KMS-11 (cell line): ENCODE measurements around the gene DYNLRB1.

Experiments
- H2AFZ ChIP-seq: fragments of 200-600 bp; sonication (generic); 2 replicates; pipeline ENCODE4 v1.6.1; 2016; ENCODE audit warnings: antibody characterized with exemption, mixed run types, low read depth
- H3K27ac ChIP-seq: fragments of 200-600 bp; sonication (generic); 2 replicates; pipeline ENCODE4 v1.6.1; 2016; ENCODE audit warnings: mild to moderate bottlenecking, mixed run types
- H3K27me3 ChIP-seq: fragments of 200-600 bp; sonication (generic); 2 replicates; pipeline ENCODE4 v1.6.1; 2017; ENCODE audit warnings: mild to moderate bottlenecking, low read depth, mixed run types, moderate library complexity; ENCODE audit not compliant: insufficient read depth
- H3K36me3 ChIP-seq: fragments of 200-600 bp; sonication (generic); 2 replicates; pipeline ENCODE4 v1.6.1; 2017; ENCODE audit warnings: mild to moderate bottlenecking, mixed run types; ENCODE audit not compliant: insufficient read depth
- H3K4me1 ChIP-seq: fragments of 200-600 bp; sonication (generic); 2 replicates; pipeline ENCODE4 v1.6.1; 2016; ENCODE audit warnings: mild to moderate bottlenecking, low read depth, mixed run types; ENCODE audit not compliant: poor library complexity, severe bottlenecking
- H3K4me2 ChIP-seq: fragments of 200-600 bp; sonication (generic); 2 replicates; pipeline ENCODE4 v1.7.0; 2016; ENCODE audit warnings: mild to moderate bottlenecking, mixed run types
- H3K4me3 ChIP-seq: fragments of 200-600 bp; sonication (generic); IDR thresholded peaks from 2 replicates; pipeline ENCODE4 v1.6.1; 2017; ENCODE audit warnings: low read depth, low read length, mixed read lengths; ENCODE audit not compliant: insufficient read depth
- H3K79me2 ChIP-seq: fragments of 200-600 bp; sonication (generic); 2 replicates; pipeline ENCODE4 v1.6.1; 2016; ENCODE audit warnings: low read depth, mixed run types; ENCODE audit not compliant: insufficient read depth
- H3K9ac ChIP-seq: fragments of 200-600 bp; sonication (generic); 2 replicates; pipeline ENCODE4 v1.6.1; 2016; ENCODE audit warnings: mild to moderate bottlenecking, mixed run types
- H4K20me1 ChIP-seq: fragments of 200-600 bp; sonication (generic); 2 replicates; pipeline ENCODE4 v1.6.1; 2016; ENCODE audit warnings: mild to moderate bottlenecking, mixed run types; ENCODE audit not compliant: insufficient read depth
- TF ChIP-seq, protein P1 (sequence below): fragments of 200-600 bp; sonication (generic); conservative IDR thresholded peaks from 2 replicates; pipeline ENCODE4 v1.6.1; 2017; ENCODE audit warnings: low read depth, mild to moderate bottlenecking, antibody characterized with exemption, low read length, moderate library complexity, mixed read lengths

The DYNLRB1 gene

DNA sequence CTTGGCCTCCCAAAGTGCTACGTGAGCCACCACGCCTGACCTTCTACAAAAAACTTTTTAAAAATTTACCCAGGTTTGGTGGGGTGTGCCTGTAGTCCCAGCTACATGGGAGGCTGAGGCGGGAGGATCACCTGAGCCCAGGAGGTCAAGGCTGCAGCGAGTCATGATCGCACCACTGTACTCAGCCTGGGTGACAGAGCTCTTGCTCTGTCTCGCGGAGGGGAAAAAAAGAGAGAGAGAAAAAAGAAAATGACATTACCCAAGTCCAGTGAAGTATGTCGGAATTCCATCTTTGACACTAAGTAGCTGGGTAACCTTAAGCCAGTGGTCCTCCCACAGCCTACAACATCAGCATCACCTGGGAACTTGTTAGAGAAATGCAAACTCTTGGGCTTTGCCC lies 23.5 kb downstream of the DYNLRB1 start:
- Histone ChIP-seq H3K4me2 (no peak overlapping the region), H2AFZ (no peak overlapping the region), H3K4me1 (peaks cover 5% of the 10 kb centered on the region), H3K9ac (no peak overlapping the region), H3K36me3 (no peaks in the 10 kb centered on the region; the same call in 1 of the 2 replicates), H4K20me1 (no peaks in the 10 kb centered on the region), H3K27ac (no peak overlapping the region), H3K79me2 (no peaks in the 10 kb centered on the region), H3K27me3 (no peaks in the 10 kb centered on the region), H3K4me3 (no peak overlapping the region)
- TF ChIP-seq, protein P1, sequence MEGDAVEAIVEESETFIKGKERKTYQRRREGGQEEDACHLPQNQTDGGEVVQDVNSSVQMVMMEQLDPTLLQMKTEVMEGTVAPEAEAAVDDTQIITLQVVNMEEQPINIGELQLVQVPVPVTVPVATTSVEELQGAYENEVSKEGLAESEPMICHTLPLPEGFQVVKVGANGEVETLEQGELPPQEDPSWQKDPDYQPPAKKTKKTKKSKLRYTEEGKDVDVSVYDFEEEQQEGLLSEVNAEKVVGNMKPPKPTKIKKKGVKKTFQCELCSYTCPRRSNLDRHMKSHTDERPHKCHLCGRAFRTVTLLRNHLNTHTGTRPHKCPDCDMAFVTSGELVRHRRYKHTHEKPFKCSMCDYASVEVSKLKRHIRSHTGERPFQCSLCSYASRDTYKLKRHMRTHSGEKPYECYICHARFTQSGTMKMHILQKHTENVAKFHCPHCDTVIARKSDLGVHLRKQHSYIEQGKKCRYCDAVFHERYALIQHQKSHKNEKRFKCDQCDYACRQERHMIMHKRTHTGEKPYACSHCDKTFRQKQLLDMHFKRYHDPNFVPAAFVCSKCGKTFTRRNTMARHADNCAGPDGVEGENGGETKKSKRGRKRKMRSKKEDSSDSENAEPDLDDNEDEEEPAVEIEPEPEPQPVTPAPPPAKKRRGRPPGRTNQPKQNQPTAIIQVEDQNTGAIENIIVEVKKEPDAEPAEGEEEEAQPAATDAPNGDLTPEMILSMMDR, result no peak

DNA sequence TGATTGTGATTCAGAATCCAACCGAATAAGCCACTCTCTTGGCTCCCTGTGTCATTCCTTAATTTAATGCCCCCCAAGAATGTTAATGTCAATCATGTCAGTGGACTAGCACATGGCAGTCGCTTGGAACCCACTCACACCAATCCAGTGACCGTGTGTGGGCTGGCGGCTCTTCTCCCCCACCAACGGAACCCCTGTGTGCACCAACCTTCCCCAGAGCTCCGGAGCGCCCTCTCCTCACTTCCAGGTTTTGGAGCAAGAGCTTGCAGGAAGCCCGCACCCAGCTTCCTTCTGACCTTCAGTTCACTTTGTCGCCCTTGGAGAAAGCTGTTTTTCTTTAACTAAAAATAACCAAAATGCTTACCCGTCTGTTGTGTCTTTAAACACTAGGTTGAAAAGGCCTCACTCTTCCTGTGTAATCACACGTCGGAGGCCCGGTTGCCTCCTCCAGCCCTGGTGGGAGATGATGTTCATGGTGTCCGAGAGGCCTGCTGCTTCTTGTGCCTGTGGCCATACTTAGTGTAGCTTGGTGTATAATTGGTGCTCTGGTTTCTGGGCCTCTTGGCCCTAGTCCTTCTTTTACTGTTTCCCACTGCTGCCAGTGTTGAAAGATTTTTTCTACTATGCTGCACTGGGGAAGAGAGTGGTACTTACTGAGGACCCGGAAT lies 24.5 kb downstream of the DYNLRB1 start:
- H2AFZ ChIP-seq, result no peak overlapping the region

DNA sequence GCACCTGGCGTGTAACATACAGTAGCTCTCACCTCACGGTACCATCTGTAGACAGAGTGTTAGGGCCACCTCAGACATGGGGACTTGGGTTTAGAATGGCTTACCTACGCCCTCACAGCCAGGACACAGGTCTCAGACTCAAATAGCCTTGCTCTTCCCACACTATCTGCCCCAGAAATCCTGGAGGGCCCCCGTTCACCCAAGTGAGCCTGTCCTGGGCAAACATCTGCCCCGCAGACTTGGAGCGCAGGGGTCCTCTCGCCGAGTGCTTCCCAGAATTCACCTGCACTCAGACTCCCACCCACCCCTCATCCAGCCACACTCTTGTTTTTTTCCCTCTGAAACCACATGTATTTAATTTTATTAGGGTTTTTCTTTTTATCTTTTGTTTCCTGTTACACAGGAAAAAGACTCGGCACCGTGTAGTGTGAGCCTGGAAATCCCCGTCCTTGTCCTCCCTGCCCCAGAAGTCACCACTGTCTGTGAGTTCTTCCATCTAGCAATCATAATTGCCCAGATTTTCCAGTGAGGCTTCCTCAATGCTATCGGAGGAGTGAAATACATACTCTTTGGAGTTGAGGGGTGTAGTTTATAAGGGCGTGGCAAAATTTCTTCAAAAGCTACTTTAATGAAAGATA lies 25.2 kb downstream of the DYNLRB1 start:
- Histone ChIP-seq H2AFZ (no peak overlapping the region), H3K4me1 (peaks cover 5% of the 10 kb centered on the region), H3K9ac (no peak overlapping the region), H3K27ac (no peak overlapping the region), H3K4me2 (no peak overlapping the region), H3K27me3 (no peaks in the 10 kb centered on the region), H4K20me1 (no peaks in the 10 kb centered on the region), H3K79me2 (no peaks in the 10 kb centered on the region), H3K36me3 (no peaks in the 10 kb centered on the region), H3K4me3 (no peak overlapping the region)
- TF ChIP-seq, protein P1, result no peak

More for the DNA sequence above, 24.5 kb downstream of the DYNLRB1 start:
- H3K27me3 ChIP-seq, result no peaks in the 10 kb centered on the region
- H3K4me3 ChIP-seq, result no peak overlapping the region
- H3K4me1 ChIP-seq, result peaks cover 5% of the 10 kb centered on the region
- TF ChIP-seq, protein P1, result no peak
- H3K9ac ChIP-seq, result no peak overlapping the region
- H3K4me2 ChIP-seq, result no peak overlapping the region
- H3K27ac ChIP-seq, result no peak overlapping the region
- H3K36me3 ChIP-seq, result no peaks in the 10 kb centered on the region
- H4K20me1 ChIP-seq, result no peaks in the 10 kb centered on the region
- H3K79me2 ChIP-seq, result no peaks in the 10 kb centered on the region

DNA sequence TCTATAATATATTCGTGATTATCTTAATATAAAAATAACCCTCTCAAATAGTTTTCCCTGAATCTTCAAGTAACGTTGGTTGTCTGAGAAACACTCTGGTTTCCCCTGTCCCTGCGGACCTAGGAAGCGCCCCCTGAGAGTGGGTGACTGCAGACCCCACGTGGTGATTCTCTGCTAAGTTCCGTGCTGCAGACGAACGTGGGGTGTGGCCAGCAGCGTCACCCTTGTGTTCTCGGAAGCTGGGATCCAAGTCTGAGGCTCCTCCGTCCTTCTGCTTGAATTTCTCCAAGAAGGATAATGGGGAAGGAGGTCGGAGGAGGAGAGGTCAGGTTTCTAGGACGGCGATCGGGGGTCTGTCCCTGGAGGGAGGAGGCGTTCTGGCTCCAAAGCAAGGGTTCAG lies 25.7 kb downstream of the DYNLRB1 start:
- Histone ChIP-seq H3K36me3 (no peaks in the 10 kb centered on the region), H3K27me3 (no peaks in the 10 kb centered on the region), H3K27ac (no peak overlapping the region), H3K4me2 (no peak overlapping the region), H3K9ac (no peak overlapping the region), H3K4me3 (no peak overlapping the region), H2AFZ (no peak overlapping the region), H3K4me1 (peaks cover 5% of the 10 kb centered on the region), H3K79me2 (no peaks in the 10 kb centered on the region), H4K20me1 (no peaks in the 10 kb centered on the region)
- TF ChIP-seq, protein P1, result no peak
